Measurements from ENCODE around the gene SAFB. TPM values are rescaled to one million over a fixed set of nuclear protein-coding genes. Genes with fewer than 3 reads are reported as not detected.
A peak's percentile ranks its signal among the peaks of the same experiment; 100 is the strongest.

The SAFB gene
- total RNA-seq, 1 donor from 2014 or later, result 65.1 TPM

- no peak for TF ChIP-seq EZH2 (IDR thresholded peaks at IDR 0.05; ENCODE audit: insufficient read depth, low read length)
- TF ChIP-seq, protein P1, sequence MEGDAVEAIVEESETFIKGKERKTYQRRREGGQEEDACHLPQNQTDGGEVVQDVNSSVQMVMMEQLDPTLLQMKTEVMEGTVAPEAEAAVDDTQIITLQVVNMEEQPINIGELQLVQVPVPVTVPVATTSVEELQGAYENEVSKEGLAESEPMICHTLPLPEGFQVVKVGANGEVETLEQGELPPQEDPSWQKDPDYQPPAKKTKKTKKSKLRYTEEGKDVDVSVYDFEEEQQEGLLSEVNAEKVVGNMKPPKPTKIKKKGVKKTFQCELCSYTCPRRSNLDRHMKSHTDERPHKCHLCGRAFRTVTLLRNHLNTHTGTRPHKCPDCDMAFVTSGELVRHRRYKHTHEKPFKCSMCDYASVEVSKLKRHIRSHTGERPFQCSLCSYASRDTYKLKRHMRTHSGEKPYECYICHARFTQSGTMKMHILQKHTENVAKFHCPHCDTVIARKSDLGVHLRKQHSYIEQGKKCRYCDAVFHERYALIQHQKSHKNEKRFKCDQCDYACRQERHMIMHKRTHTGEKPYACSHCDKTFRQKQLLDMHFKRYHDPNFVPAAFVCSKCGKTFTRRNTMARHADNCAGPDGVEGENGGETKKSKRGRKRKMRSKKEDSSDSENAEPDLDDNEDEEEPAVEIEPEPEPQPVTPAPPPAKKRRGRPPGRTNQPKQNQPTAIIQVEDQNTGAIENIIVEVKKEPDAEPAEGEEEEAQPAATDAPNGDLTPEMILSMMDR (IDR thresholded peaks at IDR 0.05; ENCODE audit: insufficient read depth, low read depth, low read length), result peak; percentile 73
- Histone ChIP-seq H4K20me1 (ENCODE audit: insufficient read depth, low read length) (no peaks in the 10 kb centered on the region), H3K36me3 (ENCODE audit: insufficient read depth, low read length) (no peaks in the 10 kb centered on the region), H3K79me2 (ENCODE audit: insufficient read depth, low read length) (no peaks in the 10 kb centered on the region), H3K4me3 (ENCODE audit: insufficient read depth, low read depth, low read length) (no peak overlapping the region), H3K27me3 (ENCODE audit: insufficient read depth, low read length) (no peaks in the 10 kb centered on the region), H2AFZ (ENCODE audit: low read depth, low read length) (peak overlapping the region; percentile 84), H3K4me1 (ENCODE audit: insufficient read depth, low read length) (peaks cover 9% of the 10 kb centered on the region), H3K9ac (ENCODE audit: low read length) (peak overlapping the region; percentile 50), H3K4me2 (ENCODE audit: low read length) (peak overlapping the region; percentile 82), H3K9me3 (ENCODE audit: insufficient read depth, low read depth, low read length) (no peaks in the 10 kb centered on the region), H3K27ac (ENCODE audit: low read depth, low read length) (no peak overlapping the region)
- peaks cover 2% of the 10 kb centered on the region for H3K36me3 Mint-ChIP-seq (ENCODE audit: low read depth, unreplicated experiment)
- H3K9me3 Mint-ChIP-seq (ENCODE audit: unreplicated experiment), result no peaks in the 10 kb centered on the region
- no peak overlapping the region for H3K4me3 Mint-ChIP-seq (ENCODE audit: unreplicated experiment)
- H3K27me3 Mint-ChIP-seq (ENCODE audit: low read depth, unreplicated experiment), result no peaks in the 10 kb centered on the region
- H3K4me1 Mint-ChIP-seq (ENCODE audit: low read depth, unreplicated experiment), result peaks cover 6% of the 10 kb centered on the region
- H3K27ac Mint-ChIP-seq (ENCODE audit: unreplicated experiment), result no peak overlapping the region
- DNase-seq (ENCODE audit: low read depth) (no peak), FAIRE-seq (no peak)
Measured at GRCh38 chr19:5578097-5578846, 44.6 kb upstream of the SAFB start.

- Mint-ChIP-seq H3K9me3 (ENCODE audit: unreplicated experiment) (no peaks in the 10 kb centered on the region), H3K4me1 (ENCODE audit: low read depth, unreplicated experiment) (peaks cover 6% of the 10 kb centered on the region), H3K27me3 (ENCODE audit: low read depth, unreplicated experiment) (no peaks in the 10 kb centered on the region), H3K4me3 (ENCODE audit: unreplicated experiment) (no peak overlapping the region), H3K27ac (ENCODE audit: unreplicated experiment) (no peak overlapping the region), H3K36me3 (ENCODE audit: low read depth, unreplicated experiment) (peaks cover 3% of the 10 kb centered on the region)
- no peak overlapping the region for H2AFZ ChIP-seq (ENCODE audit: low read depth, low read length)
- H4K20me1 ChIP-seq (ENCODE audit: insufficient read depth, low read length), result peaks cover 6% of the 10 kb centered on the region
- no peaks in the 10 kb centered on the region for H3K27me3 ChIP-seq (ENCODE audit: insufficient read depth, low read length)
- no peak overlapping the region for H3K4me2 ChIP-seq (ENCODE audit: low read length)
- H3K36me3 ChIP-seq (ENCODE audit: insufficient read depth, low read length), result no peaks in the 10 kb centered on the region
- H3K9me3 ChIP-seq (ENCODE audit: insufficient read depth, low read depth, low read length), result no peaks in the 10 kb centered on the region
- no peak for FAIRE-seq
- H3K9ac ChIP-seq (ENCODE audit: low read length), result no peak overlapping the region
- no peaks in the 10 kb centered on the region for H3K79me2 ChIP-seq (ENCODE audit: insufficient read depth, low read length)
- H3K27ac ChIP-seq (ENCODE audit: low read depth, low read length), result no peak overlapping the region
- no peak for DNase-seq (ENCODE audit: low read depth)
- no peak overlapping the region for H3K4me3 ChIP-seq (ENCODE audit: insufficient read depth, low read depth, low read length)
- TF ChIP-seq, protein P1 (IDR thresholded peaks at IDR 0.05; ENCODE audit: insufficient read depth, low read depth, low read length), result no peak
- TF ChIP-seq EZH2 (IDR thresholded peaks at IDR 0.05; ENCODE audit: insufficient read depth, low read length), result no peak
- H3K4me1 ChIP-seq (ENCODE audit: insufficient read depth, low read length), result peaks cover 9% of the 10 kb centered on the region
Measured at GRCh38 chr19:5579286-5579685, 43.6 kb upstream of the SAFB start.

- no peak overlapping the region for H3K27ac ChIP-seq (ENCODE audit: low read depth, low read length)
- Mint-ChIP-seq H3K27ac (ENCODE audit: unreplicated experiment) (no peak overlapping the region), H3K9me3 (ENCODE audit: unreplicated experiment) (no peaks in the 10 kb centered on the region), H3K27me3 (ENCODE audit: low read depth, unreplicated experiment) (no peaks in the 10 kb centered on the region), H3K4me1 (ENCODE audit: low read depth, unreplicated experiment) (peaks cover 6% of the 10 kb centered on the region), H3K36me3 (ENCODE audit: low read depth, unreplicated experiment) (peaks cover 3% of the 10 kb centered on the region), H3K4me3 (ENCODE audit: unreplicated experiment) (no peak overlapping the region)
- H3K9me3 ChIP-seq (ENCODE audit: insufficient read depth, low read depth, low read length), result no peaks in the 10 kb centered on the region
- FAIRE-seq (no peak), DNase-seq (ENCODE audit: low read depth) (no peak)
- H2AFZ ChIP-seq (ENCODE audit: low read depth, low read length), result no peak overlapping the region
- no peak for TF ChIP-seq EZH2 (IDR thresholded peaks at IDR 0.05; ENCODE audit: insufficient read depth, low read length)
- TF ChIP-seq, protein P1 (IDR thresholded peaks at IDR 0.05; ENCODE audit: insufficient read depth, low read depth, low read length), result no peak
- peaks cover 10% of the 10 kb centered on the region for H4K20me1 ChIP-seq (ENCODE audit: insufficient read depth, low read length)
- no peak overlapping the region for H3K9ac ChIP-seq (ENCODE audit: low read length)
- no peaks in the 10 kb centered on the region for H3K27me3 ChIP-seq (ENCODE audit: insufficient read depth, low read length)
- H3K36me3 ChIP-seq (ENCODE audit: insufficient read depth, low read length), result no peaks in the 10 kb centered on the region
- H3K4me2 ChIP-seq (ENCODE audit: low read length), result no peak overlapping the region
- H3K4me3 ChIP-seq (ENCODE audit: insufficient read depth, low read depth, low read length), result no peak overlapping the region
- H3K79me2 ChIP-seq (ENCODE audit: insufficient read depth, low read length), result no peaks in the 10 kb centered on the region
- peaks cover 9% of the 10 kb centered on the region for H3K4me1 ChIP-seq (ENCODE audit: insufficient read depth, low read length)
Measured at GRCh38 chr19:5579697-5580096, 43.2 kb upstream of the SAFB start.

All from astrocyte (in vitro differentiated cells and primary cell).